Mesothelial cell of epicardium (in vitro differentiated cells): ENCODE data around the gene GJA5. TPM values are rescaled to one million over a fixed set of nuclear protein-coding genes. Genes with fewer than 3 reads are reported as not detected.

Source experiments
- DNase-seq, 2 experiments: peaks; one replicate each; pipeline ENCODE4 v3.0.0; 2021; ENCODE audit warnings: low spot score in 2 of 2; ENCODE audit not compliant: unreplicated experiment in 2 of 2
- H3K27ac Mint-ChIP-seq: 2 replicates; pipeline ENCODE4 v1.8.0; 2021; ENCODE audit warnings: mixed read lengths
- H3K27me3 Mint-ChIP-seq: 2 replicates; pipeline ENCODE4 v1.8.0; 2021; ENCODE audit warnings: low read depth, mixed read lengths
- H3K36me3 Mint-ChIP-seq: 2 replicates; pipeline ENCODE4 v1.8.0; 2021; ENCODE audit warnings: mixed read lengths
- H3K4me1 Mint-ChIP-seq: 2 replicates; pipeline ENCODE4 v1.8.0; 2021; ENCODE audit warnings: mixed read lengths
- H3K4me3 Mint-ChIP-seq: 2 replicates; pipeline ENCODE4 v1.8.0; 2021; ENCODE audit warnings: mild to moderate bottlenecking, moderate library complexity, mixed read lengths
- H3K9me3 Mint-ChIP-seq: 2 replicates; pipeline ENCODE4 v1.8.0; 2021; ENCODE audit warnings: mixed read lengths
- total RNA-seq: library from RNA; stranded (reverse); gene quantifications from 3 replicates; pipeline ENCODE4 v1.2.1, GENCODE V29; 2021
- TF ChIP-seq, protein P1 (sequence below): fragments of 200-600 bp; sonication (generic); IDR thresholded peaks from one replicate; pipeline ENCODE4 v1.5.0; 2021; ENCODE audit warnings: antibody characterized with exemption; ENCODE audit not compliant: unreplicated experiment

GJA5 gene
- total RNA-seq, 1 donor from 2014 or later, result 1.3 TPM

DNA sequence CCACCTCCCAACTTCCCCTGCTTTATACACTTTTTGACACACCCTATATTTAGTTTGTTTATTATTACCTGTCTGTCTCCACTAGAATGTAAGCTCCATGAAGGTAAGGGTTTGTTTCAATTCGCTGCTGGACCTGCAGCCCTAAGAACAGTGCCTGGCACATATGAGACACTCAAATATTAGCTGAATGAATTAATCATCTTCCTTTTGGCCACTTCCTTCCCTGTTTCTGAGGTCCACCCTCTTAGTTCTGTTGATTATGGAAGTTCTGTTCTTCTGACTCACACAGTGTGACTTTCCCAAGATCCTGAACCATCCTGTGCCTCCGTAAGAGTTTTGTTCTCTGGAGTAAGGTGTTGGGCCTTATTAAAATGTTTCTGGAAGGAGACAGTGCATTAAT lies 40.4 kb upstream of the GJA5 start:
- DNase-seq, result no peak
- Mint-ChIP-seq H3K27me3 (peaks cover 2% of the 10 kb centered on the region), H3K4me1 (no peaks in the 10 kb centered on the region), H3K9me3 (peaks cover 3% of the 10 kb centered on the region), H3K4me3 (no peak overlapping the region), H3K36me3 (no peaks in the 10 kb centered on the region), H3K27ac (no peak overlapping the region)
- TF ChIP-seq, protein P1, sequence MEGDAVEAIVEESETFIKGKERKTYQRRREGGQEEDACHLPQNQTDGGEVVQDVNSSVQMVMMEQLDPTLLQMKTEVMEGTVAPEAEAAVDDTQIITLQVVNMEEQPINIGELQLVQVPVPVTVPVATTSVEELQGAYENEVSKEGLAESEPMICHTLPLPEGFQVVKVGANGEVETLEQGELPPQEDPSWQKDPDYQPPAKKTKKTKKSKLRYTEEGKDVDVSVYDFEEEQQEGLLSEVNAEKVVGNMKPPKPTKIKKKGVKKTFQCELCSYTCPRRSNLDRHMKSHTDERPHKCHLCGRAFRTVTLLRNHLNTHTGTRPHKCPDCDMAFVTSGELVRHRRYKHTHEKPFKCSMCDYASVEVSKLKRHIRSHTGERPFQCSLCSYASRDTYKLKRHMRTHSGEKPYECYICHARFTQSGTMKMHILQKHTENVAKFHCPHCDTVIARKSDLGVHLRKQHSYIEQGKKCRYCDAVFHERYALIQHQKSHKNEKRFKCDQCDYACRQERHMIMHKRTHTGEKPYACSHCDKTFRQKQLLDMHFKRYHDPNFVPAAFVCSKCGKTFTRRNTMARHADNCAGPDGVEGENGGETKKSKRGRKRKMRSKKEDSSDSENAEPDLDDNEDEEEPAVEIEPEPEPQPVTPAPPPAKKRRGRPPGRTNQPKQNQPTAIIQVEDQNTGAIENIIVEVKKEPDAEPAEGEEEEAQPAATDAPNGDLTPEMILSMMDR, result no peak

DNA sequence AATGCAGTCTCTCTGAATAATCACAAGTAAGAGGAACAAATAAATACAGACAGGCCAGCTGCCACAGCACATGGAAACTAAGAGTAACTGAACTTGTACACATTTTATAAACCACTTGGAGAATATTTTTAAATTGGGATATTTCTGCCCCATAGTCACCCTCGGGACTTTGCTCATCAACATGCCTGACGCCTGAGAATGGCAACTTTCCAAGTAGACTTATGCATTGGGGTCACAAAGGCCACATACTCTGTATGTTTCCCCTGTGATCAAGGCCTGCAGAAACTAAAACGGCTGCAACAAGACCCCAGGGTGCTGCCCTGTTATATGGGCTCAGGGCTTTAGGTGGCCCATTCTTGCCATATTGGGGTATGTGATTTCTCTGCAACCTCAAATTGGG lies 38.3 kb upstream of the GJA5 start:
- H3K4me1 Mint-ChIP-seq, result no peaks in the 10 kb centered on the region
- no peaks in the 10 kb centered on the region for H3K36me3 Mint-ChIP-seq
- H3K4me3 Mint-ChIP-seq, result no peak overlapping the region
- no peak for DNase-seq
- no peak overlapping the region for H3K27ac Mint-ChIP-seq
- H3K9me3 Mint-ChIP-seq, result peaks cover 3% of the 10 kb centered on the region
- TF ChIP-seq, protein P1, result no peak
- peaks cover 2% of the 10 kb centered on the region for H3K27me3 Mint-ChIP-seq

DNA sequence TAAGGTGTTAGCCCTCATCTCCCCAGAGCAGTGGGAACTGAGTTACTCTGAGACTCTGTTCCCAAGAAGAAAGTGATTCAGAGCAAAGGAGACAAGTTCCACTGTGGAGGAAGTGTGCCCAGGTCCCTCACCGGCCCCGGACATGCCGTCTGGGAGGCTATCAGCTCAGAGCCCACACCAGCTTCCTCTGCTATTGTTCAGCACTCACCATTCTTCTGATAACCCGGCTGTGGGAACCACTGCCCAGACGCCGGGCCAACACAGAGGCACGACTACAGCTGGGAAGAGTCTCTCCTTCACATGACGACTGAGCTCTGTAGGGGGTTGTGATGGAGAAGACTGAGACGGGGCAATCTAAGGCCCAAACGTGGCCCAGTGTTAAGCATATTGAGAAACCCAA lies 34.2 kb upstream of the GJA5 start:
- Mint-ChIP-seq H3K27ac (no peak overlapping the region), H3K36me3 (no peaks in the 10 kb centered on the region), H3K4me3 (no peak overlapping the region), H3K4me1 (no peaks in the 10 kb centered on the region), H3K9me3 (no peaks in the 10 kb centered on the region), H3K27me3 (no peaks in the 10 kb centered on the region)
- no peak for DNase-seq
- TF ChIP-seq, protein P1, result no peak

DNA sequence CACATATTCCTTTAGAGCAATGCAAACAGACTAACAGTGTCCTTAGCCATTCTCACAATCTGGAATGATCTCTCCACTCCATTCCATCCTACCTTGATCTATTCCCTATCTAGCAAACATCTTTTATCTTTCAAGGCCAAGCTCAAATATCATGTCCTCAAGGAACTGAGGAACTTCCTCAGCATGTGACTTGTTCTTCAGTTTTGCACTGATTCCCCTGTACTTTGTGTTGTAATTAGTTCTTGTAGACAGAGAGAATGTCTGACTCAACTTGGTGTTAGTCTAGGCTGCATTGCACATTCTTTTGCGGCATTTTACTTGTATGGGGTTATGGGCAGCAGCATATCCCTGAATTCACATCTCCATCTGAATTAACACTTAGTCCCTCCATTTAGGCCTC lies 31.5 kb upstream of the GJA5 start:
- H3K27ac Mint-ChIP-seq, result no peak overlapping the region

DNA sequence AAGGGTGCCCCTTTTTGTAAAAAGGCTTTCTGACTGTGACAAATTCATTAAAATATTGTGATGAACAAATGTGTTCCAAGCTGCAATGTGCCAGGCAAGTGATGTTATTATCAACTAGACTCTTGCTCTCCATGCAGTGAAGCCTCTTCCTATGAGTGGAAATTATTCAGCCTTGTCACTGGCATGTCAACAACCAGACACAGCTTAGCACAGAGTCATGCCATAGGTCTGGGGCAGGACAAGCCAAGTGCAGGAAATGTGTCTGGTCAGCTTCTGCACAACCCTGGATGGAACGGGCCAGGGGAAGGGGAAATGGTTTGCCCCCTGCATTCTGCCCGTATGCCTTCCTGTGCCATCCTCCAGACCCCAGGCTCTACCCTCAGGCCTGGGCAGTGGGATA lies 27.4 kb upstream of the GJA5 start:
- TF ChIP-seq, protein P1, result no peak
- no peaks in the 10 kb centered on the region for H3K4me1 Mint-ChIP-seq
- H3K27me3 Mint-ChIP-seq, result peaks cover 31% of the 10 kb centered on the region
- no peaks in the 10 kb centered on the region for H3K36me3 Mint-ChIP-seq
- H3K9me3 Mint-ChIP-seq, result no peaks in the 10 kb centered on the region
- no peak for DNase-seq
- H3K27ac Mint-ChIP-seq, result no peak overlapping the region
- H3K4me3 Mint-ChIP-seq, result no peak overlapping the region

More for the DNA sequence above, 31.5 kb upstream of the GJA5 start:
- DNase-seq, result no peak
- Mint-ChIP-seq H3K27me3 (peaks cover 14% of the 10 kb centered on the region), H3K9me3 (no peaks in the 10 kb centered on the region), H3K36me3 (no peaks in the 10 kb centered on the region), H3K4me3 (no peak overlapping the region), H3K4me1 (no peaks in the 10 kb centered on the region)
- TF ChIP-seq, protein P1, result no peak

DNA sequence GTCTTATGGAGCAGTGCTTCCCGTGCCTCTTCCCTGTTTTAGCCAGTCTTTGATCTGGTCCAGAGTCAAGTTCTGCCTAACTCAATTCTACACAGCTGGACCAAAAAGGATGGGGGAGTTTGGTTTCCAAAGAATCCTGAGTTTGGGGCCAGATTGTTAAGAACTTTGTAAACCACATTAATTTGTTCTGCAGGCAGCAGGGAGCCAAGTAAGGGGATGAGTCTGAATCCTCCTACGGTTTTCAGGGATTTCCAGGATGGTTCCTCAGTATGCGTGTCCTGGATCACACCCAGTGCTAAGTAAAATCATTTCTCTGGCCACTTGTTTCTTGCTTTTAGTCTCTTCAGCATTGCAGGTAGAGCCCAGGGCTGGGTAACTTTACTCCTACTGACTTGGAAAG lies 26.1 kb upstream of the GJA5 start:
- no peaks in the 10 kb centered on the region for H3K9me3 Mint-ChIP-seq
- H3K27ac Mint-ChIP-seq, result no peak overlapping the region
- no peak for DNase-seq
- peaks cover 39% of the 10 kb centered on the region for H3K27me3 Mint-ChIP-seq
- no peaks in the 10 kb centered on the region for H3K36me3 Mint-ChIP-seq
- TF ChIP-seq, protein P1, result no peak
- no peak overlapping the region for H3K4me3 Mint-ChIP-seq
- no peaks in the 10 kb centered on the region for H3K4me1 Mint-ChIP-seq
